Activated T-helper 1 cell treated with anti-CD3 and anti-CD28 coated beads, Interleukin-2, amount 50 U/mL, for 16 hours (primary cell): Measurements from ENCODE around the gene OR1L4.

Experiments
- DNase-seq, 2 donors: peaks; one replicate each; pipeline ENCODE4 v3.0.0-alpha.2; 2020; ENCODE audit warnings: low read depth in 1 of 2, low spot score in 1 of 2

The OR1L4 gene, protein sequence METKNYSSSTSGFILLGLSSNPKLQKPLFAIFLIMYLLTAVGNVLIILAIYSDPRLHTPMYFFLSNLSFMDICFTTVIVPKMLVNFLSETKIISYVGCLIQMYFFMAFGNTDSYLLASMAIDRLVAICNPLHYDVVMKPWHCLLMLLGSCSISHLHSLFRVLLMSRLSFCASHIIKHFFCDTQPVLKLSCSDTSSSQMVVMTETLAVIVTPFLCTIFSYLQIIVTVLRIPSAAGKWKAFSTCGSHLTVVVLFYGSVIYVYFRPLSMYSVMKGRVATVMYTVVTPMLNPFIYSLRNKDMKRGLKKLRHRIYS

DNA sequence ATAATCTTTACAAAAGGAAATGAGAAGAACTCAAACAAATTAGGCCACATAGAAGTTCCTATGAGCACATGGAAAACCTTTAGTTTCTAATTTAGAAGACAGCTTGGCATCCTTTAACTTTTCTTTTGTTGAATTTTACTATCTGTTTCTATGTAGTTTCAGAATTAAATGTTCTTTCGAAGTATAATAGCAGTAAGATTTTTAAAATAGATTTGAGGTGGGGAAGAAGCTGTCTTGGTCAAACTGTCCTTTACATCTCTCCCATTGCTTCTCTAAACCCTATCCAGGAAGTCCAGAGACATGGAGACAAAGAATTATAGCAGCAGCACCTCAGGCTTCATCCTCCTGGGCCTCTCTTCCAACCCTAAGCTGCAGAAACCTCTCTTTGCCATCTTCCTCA lies at the start of gene OR1L4:
OR1L4 (plus strand) TSS at position 301 of the 400 bp plus-strand sequence; CDS start at position 301, 0 bp downstream.
- no peak for DNase-seq

DNA sequence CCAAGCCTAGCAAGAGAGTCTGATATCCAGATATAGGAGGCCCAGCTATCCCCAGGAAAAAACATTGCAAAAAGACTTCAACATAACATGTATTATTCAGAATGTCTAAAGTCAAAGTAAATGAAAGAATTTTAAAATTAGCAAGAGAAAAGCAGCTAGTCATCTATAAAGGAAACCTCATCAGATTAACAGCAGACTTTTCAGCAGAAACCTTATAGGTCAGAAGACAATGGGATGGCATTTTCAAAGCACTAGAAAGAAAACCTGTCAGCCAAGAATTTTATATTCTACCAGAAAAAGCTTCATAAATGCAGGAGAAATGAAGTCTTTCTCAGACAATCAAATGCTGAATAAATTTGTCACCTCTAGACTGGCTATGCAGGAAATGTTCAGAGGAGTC lies 38.9 kb upstream of the OR1L4 start:
- no peak for DNase-seq

DNA sequence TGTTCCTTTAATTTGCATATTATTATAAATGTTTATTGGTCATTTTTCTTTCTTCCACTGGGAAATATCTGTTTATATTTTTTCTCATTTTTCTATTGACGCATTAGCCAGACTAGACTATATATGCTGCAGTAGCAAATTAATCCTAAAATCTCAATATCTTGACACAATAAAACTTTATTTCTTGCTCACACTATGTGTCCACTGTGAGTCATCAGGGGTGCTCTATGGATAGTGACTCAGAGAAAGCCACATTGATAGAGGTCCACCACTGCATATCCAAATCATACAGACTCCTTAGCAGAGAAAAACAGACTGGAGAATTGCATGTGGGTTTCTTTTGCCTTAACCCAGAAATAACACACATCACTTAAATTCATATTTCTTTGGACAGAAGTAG lies 28.1 kb upstream of the OR1L4 start:
- no peak for DNase-seq

DNA sequence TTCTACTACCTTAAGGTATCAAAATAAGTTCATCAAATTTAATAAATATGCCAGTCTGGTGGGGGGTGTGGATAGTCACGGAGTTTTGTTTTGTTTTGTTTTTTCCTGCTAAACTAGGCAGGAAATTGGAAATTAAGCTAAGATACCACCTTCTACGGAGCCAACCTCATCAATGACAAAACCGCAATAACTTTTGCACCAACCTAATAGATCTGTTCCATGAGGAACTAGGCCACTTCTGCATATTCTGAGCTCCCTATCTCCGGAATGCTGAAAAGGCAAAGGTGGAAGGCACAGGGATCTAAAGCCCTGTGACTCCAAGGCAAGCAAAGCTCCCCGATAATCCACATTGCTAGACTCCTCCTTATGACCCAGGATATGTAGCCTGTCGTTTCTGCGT lies 5.8 kb upstream of the OR1L4 start:
- no peak for DNase-seq

DNA sequence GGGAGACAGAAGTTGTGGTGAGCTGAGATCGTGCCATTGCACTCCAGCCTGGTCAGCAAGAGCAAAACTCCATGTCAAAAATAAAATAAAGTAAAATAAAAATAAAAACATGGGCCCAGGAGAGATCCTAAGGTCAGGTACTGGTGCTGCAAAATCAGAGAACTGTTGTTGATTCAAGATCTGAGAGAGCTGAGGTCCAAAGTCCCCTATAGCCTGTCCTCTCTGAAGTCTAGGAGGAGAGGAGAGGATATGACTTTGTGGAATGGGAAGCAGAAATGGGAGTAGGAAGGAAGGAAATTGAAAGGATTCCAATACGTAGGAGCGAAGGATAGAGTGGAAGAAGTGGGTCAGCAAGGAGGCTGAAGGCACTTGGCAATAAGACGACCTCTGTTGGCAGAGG lies 4.6 kb upstream of the OR1L4 start:
- no peak for DNase-seq

DNA sequence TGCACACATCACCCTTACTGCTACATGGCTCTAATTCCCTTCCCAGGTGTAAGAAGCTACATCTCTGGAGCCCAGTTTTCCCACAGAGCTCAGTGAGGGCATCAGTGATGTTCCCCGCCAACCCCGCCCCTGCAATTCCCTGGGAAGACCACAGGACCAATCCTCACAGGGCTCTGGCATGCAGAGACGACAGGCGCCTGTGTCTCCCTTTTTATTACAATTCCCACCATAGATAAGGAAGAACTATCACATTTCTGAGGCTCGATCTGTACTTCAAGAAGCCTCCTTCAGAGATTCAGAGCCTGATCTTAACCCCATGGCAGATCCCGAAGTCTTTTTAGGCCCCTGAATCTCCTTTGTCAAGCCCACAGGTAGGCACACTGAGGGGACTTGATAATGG lies 18.2 kb downstream of the OR1L4 start, which contains the start of gene OR1L6:
OR1L6 (plus strand) TSS at position 301 of the 400 bp plus-strand sequence. CDS start 7,545 bp downstream, outside the sequence.
- no peak for DNase-seq

DNA sequence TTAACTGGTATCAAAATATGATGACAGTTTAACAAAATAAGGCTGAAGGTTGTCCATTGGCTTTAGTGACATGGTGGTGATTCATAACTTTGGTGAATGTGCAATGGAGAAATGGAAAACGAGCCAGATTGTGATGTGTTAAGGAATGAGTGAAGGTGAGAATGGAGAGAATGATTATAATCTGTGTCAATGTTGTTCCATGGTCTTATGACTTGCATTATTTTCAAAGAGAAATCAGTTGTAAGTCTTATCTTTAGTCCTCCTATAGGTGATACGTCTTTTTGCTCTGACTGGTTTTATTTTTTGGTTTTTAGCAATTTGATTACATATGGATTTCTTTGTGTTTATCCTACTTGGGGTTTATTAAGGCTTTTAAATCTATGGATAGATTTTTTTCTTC lies 31.0 kb downstream of the OR1L4 start:
- DNase-seq, result no peak

DNA sequence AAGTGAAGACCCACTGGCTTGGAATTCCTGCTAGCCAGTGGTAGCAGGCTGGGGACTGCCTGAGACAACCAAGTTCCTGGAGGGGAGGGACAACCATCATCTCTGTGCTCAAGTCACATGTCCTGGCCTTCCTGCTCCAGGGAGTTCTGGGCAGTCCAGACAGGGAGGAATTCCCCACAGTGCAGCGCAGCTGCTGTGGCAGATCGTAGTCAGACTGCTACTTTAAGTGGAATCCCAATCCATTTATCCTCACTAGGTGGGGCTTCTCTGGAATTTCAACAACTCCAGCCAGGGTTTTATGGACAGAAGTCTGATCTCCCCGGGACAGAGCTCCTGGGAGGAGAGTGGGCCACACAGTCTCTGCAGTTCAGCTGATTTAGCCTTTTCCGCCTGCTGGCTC lies 44.0 kb downstream of the OR1L4 start:
- DNase-seq, result no peak
